Endometrium (tissue), 2 donors: Measurements from ENCODE around the gene H2BK1.

Source experiments
- FAIRE-seq: peaks from 2 replicates; lab custom pipeline; 2012; peaks lifted over from hg19 to GRCh38; lab: Jason Lieb, UNC
- donor health status: control.
- donor health status: control.

Gene H2BK1

DNA sequence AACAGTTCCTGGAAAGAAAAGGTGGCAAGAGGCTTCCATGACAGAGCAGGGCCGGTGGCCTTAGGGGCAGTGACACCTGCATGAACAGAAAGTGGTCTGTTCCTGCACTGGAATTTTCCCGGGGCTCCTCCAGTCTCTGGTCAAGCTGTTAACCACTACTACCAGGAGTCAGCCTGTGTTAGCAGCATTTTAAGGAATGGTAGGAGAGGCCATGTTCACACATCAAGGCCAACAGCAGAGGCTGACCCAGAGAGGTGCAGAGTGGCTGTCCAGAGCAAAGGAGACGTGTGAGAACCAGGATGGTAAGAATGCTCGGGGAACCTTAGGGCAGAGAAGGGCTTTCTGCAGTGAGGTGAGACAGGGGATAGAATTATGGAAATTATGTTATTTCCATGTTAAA is 8.5 kb downstream of the H2BK1 start:
- no peak for FAIRE-seq

DNA sequence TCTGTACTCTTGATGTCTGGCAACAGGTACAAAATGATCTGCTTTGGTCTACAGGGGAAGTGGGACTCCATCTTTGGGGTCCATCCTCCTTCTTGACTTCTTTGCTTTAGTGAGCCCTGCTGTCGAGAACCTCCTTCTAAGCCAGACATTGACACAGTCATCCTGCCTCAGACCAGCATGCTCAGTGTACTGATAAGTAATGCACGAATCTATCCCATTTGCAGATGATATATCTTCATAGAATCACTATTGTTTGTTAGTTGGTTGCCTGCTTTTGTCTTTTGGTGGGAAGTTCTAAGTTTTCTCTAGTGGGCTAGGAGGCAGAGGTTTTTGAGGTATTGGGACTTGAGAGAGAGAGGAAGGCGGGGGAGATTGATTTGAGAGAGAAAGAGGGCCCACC is 8.9 kb downstream of the H2BK1 start:
- FAIRE-seq, result no peak

DNA sequence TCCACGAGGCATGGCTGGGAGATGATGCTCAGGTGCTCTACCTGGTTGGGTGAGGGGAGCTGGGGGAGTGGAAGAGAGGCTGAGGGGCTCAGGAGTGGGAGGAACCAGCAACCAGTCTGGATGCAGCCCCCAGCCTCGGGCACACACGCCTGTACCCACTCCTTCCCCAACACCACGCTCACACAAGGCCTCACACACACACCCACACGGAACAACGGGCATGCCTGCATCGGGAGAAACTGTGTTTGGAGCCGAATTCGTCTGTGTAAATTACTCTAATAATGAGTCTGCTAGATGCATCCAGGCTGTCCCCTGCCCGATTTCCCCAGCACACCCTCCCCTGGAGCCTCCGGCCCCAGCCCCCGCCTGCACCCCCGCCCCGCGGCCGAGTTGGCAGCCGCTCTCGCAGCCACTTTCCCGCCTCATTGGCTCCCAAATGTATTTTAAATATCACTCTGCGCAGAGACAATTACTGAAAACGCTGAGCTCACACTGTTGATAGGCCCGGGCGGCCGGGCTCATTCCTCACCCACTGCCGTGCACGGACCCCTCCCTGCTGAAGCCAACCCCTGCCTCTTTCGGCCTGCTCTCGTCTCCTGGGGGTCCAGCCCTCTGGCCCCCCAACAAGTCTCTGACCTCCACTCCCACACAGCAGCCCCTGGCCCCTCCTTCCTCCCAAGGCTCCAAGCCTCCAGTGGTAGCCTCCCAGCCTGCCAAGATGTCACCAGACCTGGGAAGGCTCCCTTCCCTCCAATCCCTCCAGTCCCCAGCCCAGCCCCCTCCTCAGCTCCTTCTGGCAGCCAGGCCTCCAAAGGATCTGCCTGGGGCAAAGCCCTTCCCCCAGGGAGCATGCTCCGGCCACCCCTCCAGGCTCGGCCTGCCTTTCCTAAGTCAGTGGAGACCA is 11.1 kb downstream of the H2BK1 start:
- FAIRE-seq, result no peak

DNA sequence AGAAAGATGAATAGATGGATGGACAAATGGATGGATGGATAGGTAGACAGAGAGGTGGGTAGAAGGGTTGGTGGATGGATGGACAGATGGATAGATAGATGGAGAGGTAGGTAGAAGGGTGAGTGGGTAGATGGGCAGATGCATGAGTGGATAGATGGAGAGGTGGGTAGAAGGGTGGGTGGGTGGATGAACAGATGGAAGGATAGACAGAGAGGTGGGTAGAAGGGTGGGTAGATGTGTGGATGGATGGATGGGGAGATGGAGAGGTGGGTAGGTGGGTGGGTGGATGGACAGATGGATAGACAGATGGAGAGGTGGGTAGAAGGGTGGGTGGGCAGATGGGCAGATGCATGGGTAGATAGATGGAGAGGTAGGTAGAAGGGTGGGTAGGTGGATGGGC is 12.4 kb downstream of the H2BK1 start:
- FAIRE-seq, result no peak

DNA sequence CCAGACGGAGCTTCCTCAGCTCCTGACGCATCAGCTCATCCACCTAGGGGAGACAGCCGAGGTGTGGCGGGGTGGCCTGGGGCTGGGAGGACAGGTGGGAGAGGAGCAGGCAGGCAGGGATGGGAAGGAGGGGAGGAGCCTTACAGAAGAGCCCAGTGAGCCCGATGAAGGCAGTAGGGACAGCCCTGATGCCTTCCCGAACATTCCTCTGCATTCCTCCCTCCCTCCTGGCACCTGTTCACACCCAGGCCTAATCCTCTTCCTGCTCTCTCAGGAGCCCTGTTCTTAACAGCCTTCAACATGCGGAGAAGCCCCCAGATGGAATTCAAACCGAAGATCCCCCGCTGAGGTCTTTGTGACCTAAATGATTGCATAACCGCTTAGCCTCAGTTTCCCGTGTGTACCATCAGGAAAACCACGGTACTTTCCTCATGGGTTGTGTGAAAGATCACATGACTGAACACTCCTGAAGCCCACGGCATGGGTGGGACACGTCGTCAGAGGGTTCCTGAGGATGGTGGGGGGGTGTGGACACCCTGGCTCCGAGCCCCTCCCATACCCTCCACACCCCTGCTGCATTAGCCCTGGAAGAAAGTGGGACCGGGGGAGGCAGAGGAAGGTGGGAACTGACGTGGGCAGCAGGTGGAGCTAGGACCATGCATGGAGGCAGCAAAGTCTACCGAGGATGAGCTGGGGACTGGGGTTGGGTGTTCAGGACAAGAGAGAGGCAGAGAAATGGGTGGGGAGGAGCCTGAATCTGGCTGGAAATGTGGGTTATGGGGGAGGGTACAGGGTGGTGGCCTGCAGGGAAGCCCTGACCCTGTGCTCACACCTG is 14.5 kb downstream of the H2BK1 start:
- no peak for FAIRE-seq

DNA sequence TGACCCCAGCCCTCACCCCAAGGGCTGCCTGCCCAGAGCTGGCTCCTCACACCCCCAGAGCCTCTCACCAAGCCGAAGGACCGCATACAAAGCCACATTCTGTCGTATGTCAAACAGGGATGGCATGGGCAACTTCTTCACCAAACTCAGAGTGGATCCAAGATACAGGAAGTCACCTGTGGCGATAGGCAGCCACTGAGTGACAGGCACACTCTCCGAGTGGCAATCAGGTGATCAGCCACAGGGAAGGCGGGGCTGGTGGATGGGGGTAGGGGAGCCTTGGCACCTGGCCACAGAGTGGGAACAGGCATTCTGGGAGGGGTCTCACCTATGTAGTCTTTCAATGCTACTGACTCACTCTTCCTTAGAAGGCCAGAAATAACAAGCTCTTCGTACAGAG is 16.1 kb downstream of the H2BK1 start:
- FAIRE-seq, result no peak

DNA sequence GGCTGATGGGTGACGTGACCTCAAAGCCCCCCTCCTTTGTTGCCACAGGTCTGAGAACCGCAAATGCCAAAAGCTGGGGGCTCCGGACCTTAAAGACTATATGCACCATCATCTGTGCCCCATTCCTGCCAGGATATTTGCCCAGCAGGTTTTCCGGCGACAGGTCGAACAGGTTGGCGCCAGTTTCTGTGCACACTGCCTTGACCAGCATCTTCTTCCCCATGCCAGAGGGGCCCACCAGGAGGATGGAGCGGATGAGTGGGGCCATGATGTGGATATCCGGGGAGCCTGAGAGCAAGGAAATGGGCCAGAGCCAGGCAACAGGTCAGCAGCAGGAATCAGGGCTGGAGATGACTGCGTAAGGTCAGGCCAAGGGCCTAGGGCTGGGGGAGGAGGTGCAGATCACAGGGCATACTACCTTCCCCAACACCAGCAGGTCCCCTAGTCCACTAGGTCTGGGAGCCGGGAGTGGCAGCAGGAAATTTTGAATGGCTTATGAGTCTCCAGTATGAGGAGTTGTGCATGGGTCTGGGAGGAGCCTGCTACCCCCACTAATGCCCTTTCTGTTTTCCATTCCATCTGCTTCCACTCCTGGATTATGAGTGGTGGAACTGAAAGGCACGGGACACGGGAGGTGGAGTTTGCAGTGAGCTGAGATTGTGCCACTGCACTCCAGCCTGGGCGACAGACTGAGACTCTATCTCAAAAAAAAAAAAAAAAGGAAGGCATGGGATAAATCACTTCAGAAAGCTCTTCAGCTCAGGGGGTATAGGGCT is 16.9 kb downstream of the H2BK1 start:
- FAIRE-seq, result no peak

DNA sequence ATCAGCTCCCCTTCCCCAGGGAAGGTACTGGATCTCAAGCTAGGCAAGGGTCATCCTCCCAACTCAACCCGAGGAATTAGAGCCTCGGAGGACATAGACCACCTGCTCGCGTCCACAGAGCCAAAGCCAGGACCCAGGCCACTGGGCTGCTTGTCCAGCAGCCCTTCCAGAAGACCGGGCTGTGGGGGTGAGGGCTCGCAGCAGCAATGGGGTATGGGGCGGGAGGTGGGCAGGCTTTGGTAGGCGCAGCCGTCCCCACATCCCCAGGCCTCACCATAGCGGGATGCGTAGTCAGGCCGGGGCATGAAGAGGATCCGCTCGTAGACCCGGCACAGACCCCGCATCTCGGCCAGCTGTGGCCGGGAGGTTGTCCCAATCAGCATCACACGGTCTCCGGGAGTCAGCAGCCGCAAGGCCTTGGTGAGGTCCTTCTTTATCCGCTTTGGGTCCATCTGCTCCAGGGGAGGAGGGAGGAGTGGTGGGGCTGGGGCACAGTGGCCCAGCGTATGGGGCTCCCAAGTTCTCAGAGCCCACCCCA is 18.2 kb downstream of the H2BK1 start:
- FAIRE-seq, result no peak

DNA sequence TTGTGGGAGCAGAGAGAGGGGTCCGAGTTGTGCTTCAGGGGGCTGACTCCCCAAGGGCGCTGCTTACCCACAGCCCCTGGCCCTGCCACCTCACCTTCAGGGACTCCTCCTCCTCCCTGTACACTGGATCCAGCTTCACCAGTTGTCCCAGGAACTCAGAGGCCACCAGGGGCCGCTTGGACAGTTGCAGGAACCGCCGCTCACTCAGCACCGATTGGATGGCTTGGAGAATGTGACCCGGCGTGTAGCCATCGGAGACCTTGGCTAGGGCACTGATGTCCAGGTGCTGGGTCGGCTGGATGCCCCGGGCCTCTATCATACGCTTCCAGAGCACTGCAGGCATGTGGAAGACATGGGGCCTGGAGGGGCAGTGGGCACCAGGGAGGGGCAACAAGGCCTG is 18.7 kb downstream of the H2BK1 start:
- no peak for FAIRE-seq

DNA sequence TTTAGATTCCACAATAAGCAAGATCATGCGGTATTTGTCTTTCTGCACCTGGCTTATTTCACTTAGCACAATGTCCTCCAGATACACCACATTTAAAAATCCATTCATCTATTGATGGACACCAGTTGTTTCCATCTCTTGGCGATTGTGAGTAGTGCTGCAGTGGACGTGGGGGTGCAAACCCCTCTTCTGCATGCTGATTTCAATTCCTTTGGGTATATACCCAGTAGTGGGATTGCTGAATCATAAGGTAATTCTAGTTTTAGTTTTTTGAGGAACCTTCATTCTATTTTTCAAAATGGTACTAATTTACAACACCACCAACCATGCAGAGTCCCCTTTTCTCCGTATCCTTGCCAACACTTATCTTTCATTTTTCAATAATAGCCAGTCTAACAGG is 21.2 kb downstream of the H2BK1 start:
- no peak for FAIRE-seq

DNA sequence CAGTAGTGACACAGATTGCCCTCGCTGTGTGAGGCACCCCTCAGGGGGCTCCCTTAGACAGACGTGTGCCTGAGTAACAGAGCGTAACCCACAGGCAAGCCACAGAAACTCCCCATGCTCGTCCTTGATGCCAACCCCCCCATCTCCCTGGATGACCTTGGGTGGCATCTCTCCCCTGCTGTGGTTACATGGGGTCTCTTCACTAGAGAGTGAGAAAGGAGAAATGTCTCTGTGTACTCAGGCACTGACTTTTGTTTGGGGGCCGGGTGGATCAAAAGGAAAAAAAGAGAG is 22.1 kb downstream of the H2BK1 start:
- FAIRE-seq, result no peak

DNA sequence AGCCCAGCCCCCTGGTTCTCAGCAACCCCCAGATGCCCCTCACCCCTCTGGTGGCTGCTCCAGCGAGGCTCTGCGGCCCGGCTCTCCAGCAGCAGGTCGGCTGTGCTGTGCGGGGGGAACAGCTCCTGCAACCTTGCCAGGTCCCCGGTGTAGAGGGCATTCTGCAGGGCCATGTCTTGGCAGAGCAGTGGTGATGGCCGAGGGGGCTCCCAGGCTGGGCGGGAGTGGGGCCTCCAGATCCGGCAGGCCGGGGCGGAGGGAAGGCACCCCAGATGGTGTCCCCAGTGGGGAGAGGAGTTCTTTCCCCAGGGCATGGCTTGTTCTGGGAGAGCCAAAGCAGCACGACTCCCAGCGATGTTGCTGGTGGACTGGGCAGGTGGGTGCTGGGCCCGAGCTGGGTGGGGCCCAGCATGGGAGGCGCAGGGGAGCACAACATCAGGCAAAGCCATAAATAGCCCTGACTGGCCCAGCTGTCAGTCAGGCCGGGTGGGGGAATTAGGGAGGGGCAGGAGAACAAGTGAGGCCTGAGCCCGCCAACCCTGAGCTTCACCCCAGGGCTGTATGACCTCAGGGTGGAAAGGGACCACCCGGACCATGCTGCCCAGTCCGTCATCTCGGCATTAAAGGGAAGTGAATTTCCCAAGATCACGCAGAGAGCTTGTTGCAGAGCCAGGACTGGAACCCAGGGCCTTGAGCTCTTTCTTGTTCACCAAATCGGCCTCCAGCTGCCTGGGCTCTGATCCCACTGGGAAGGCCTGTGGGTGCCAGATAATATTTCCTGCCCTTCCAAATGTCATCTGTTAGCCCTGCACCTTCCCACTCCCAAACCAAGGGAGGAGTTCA is 22.7 kb downstream of the H2BK1 start:
- no peak for FAIRE-seq

DNA sequence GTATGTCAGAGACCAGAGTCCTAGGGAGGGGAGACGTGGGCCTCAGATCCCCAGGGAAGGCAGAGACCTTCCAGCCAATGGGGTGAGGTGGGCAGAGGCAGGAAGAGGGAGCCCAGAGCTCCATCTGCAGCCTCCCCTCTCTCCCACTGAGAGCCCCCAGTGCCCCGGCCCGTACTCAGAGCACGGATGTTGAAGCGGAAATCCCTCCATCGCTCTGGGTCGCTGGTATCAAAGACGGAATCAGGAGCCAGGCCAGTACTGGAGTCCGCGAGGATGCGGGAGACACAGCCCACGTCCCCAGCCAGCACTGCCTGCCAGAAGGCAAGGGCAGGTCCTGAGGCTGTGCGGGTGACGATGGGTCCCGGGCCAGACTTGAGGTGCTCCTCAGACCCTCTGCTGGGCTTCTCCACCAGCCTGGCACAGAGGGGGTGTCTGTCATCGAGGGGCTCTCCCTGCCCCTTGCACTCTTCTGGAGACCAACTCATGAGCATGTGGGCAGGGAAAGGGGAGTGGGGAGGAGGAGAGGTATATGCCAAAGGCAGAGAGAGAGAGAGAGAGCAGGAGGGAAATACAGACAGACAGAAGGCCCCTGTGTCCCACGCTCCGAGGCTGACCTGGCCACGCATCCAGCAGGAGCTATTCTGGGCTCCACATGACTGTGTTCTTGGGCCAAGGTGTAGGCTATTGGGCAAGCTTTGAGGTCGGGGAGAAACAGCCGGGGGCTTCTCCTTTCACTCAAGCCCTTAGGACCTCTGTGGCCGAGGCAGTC is 23.5 kb downstream of the H2BK1 start, which contains the start of gene ASB10:
Gene ASB10, minus strand, starts transcription at position 611 of the 769 bp plus-strand sequence. Its CDS starts 120 bp downstream, at position 491.
- no peak for FAIRE-seq

DNA sequence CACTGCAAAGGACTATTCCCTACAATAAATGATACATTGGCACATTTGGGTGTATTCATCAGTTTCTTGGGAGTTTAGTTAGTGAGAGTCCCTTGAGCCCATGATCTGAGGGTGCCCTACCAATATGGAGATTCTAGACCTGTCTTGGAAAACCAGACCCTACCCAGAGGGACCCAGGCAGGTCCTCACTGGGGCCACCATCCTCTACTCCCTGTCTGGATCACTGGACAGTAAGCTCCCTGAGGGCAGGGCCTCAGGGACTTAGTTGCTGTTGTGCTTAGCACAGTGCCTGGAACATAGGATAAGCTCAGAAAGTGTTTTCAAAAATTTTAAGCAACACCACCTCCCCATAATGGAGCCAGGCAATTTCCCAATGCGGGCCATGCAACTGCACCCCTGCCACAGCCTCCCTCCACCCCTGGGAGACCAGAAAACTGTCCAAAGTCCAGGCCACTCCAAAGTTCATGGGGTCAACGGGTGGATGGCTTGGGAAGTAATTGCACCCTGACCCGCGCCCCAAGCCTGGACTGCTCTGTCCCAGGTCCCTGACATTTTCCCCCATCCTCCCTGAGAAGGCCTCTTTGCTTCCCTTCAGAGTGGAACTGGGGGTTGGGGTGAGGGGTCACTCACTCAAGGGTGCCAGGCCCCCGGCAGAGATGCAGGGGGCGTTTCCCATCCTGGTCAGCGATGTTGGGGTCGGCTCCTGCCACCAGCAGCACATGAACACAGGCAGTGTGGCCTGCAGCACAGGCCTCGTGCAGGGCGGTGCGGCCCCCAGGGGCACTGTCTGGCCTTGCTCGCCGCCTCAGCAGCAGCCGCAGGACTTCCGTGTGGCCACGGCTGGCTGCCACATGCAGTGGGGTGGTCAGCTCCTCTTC is 24.3 kb downstream of the H2BK1 start:
- FAIRE-seq, result no peak

DNA sequence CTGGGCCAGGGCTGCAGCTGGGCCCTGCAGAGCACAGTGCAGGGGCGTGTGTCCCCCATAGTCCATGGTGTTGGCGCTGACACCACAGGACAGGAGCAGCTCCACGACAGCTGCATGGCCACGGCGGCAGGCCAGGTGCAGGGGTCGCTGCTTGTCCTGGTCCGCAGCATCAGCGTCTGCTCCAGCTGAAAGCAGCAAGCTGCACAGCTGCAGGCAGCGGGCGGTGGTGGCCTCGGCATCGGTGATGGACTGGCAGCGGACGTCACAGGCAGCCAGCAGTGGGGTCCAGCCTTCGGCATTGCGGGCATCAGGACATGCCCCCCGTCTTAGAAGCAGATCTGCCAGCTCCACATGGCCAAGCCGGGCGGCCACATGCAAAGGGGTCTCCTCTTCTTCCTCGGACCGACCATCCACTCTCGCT is 29.3 kb downstream of the H2BK1 start:
- no peak for FAIRE-seq

DNA sequence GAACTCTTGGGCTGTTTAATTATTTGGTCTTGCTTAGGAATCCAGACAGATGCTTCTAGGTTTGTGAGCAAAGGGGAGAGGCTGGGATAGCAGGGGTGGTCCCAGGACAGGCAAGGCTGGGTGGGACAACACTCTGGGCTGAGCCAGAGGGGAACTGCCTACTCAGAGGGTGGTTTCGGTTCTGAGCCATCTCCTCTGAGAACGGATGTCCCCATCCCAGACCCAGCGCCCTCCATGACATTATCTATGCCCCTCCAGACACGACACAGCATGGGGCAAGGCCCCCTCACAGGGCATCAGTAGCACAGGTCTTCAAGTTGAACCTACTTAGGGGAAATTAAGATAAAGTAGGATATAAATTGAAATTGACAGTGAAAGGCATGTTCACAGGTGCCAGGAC is 30.3 kb downstream of the H2BK1 start:
- no peak for FAIRE-seq

DNA sequence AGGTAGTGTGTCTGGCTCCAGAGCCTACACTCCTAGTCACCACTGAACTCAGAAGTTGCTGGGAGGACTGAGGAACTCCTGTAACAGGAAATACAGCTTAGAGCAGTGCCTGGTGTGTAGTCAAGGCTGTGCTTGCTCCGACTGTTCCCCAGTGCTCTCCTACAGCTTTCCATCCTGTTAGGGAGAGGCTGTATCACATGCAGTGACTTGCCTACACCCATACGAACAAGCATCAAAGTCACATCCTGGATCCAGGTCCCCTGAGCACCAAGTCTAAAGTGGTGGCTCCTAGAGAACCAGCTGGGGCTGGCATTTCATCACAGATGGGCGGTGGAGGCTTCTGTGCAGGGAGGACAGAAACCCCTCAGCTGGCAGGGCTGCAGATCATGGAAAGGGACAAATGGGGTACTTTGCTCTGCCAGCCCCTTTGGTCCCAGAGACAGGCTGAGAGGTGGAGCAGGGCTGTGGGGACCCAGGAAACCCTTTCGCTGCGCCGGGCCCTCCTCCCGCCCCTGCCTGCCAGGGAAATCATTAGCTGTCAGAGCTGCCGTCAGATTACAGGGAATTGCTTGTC is 30.9 kb downstream of the H2BK1 start:
- FAIRE-seq, result no peak

DNA sequence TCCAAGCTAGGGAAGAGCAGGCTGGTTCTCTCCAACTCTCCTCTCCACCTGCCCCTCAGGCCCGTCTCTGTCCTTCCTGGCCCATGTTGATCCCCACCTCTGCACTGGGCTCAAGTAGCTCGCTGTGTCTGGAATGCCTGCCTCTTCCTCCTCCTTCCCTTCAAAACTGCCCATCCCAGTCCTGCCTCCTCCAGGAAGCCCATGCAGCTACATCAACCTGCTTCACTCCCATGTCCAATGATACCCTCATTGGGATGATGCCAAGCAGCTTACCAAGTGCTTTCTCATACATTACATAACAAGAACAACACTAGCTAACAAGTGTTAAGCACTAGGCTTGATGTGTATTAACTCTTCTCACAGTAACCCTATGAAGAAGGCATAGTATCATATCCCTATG is 31.5 kb downstream of the H2BK1 start:
- FAIRE-seq, result no peak

DNA sequence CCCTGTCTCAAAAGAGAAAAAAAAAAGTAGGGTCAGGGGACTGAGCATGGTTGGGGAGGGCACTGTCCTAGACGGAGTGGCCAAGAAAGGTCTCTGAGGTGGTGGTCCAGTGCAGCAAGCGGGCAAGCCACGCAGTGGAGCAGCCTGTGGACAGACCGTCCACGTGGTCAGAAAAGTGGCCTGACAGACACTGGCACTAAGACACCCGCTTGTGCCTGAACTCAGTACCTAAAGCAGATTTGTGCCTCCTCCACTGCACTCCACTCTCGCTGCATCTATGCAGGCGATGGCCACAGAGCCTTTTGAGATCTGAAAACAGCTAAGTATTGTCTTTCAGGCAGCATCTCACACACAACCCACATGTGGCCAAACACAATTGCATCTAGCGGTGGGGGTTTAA is 32.1 kb downstream of the H2BK1 start:
- FAIRE-seq, result no peak
